Activated naive CD4-positive, alpha-beta T cell treated with anti-CD3 and anti-CD28 coated beads for 36 hours (primary cell): ENCODE data around the gene RCAN1. TPM values are rescaled to one million over a fixed set of nuclear protein-coding genes. Genes with fewer than 3 reads are reported as not detected.

ENCODE experiments used
- CTCF ChIA-PET: fragments of 350-600 bp; sonication (Branson Sonifier 250); formaldehyde crosslinking; loops from one replicate; lab custom pipeline; 2021; ENCODE audit warnings: antibody characterized with exemption; lab: Charles Lee
- DNase-seq: peaks from one replicate; pipeline ENCODE4 v3.0.0-alpha.2; 2020
- H3K27ac Mint-ChIP-seq: one replicate; pipeline ENCODE4 v1.8.0; 2021; ENCODE audit warnings: mild to moderate bottlenecking, mixed read lengths
- H3K27me3 Mint-ChIP-seq: one replicate; pipeline ENCODE4 v1.8.0; 2021; ENCODE audit warnings: low read depth, mixed read lengths
- H3K36me3 Mint-ChIP-seq: one replicate; pipeline ENCODE4 v1.8.0; 2021; ENCODE audit warnings: low read depth, mixed read lengths
- H3K4me1 Mint-ChIP-seq: one replicate; pipeline ENCODE4 v1.8.0; 2021; ENCODE audit warnings: low read depth, mixed read lengths
- H3K4me3 Mint-ChIP-seq: one replicate; pipeline ENCODE4 v1.8.0; 2021; ENCODE audit warnings: mild to moderate bottlenecking, moderate library complexity, mixed read lengths
- H3K9me3 Mint-ChIP-seq: one replicate; pipeline ENCODE4 v1.8.0; 2021; ENCODE audit warnings: mixed read lengths
- intact Hi-C: fragments of 100-400 bp; cut with micrococcal nuclease; formaldehyde crosslinking; loops from one replicate; pipeline ENCODE4 v1.15.1; 2023
- total RNA-seq, 2 experiments: library from RNA; stranded (reverse); gene quantifications; one replicate each; pipeline ENCODE4 v1.2.3, GENCODE V29; 2021

RCAN1 gene
- total RNA-seq, 2 experiments from 2014 or later = 2.3 to 2.9 TPM

GRCh38 chr21:34544032-34544496, 70.8 kb downstream of the RCAN1 start:
- peaks cover 3% of the 10 kb centered on the region for H3K9me3 Mint-ChIP-seq
- no peak overlapping the region for H3K4me3 Mint-ChIP-seq
- H3K4me1 Mint-ChIP-seq = peaks cover 6% of the 10 kb centered on the region
- CTCF ChIA-PET = interaction anchor here (0.6 kb wide), 1 partner anchor 273 kb away, joined by 3 read pairs; no protein-coding TSS in a partner anchor
- peaks cover 3% of the 10 kb centered on the region for H3K36me3 Mint-ChIP-seq
- intact Hi-C loops = no loop called here
- H3K27ac Mint-ChIP-seq = no peak overlapping the region
- no peaks in the 10 kb centered on the region for H3K27me3 Mint-ChIP-seq
- DNase-seq = peak; percentile 35

GRCh38 chr21:34543017-34543416, 71.9 kb downstream of the RCAN1 start:
- CTCF ChIA-PET = interaction anchor here (0.6 kb wide), 1 partner anchor 13 kb away, joined by 4 read pairs; no protein-coding TSS in a partner anchor
- Mint-ChIP-seq H3K4me3 (no peak overlapping the region), H3K27ac (no peak overlapping the region), H3K36me3 (peaks cover 3% of the 10 kb centered on the region), H3K27me3 (no peaks in the 10 kb centered on the region), H3K4me1 (peaks cover 6% of the 10 kb centered on the region), H3K9me3 (peaks cover 3% of the 10 kb centered on the region)
- no peak for DNase-seq
- intact Hi-C loops = no loop called here

GRCh38 chr21:34540206-34540605, 74.7 kb downstream of the RCAN1 start:
- H3K4me3 Mint-ChIP-seq = no peak overlapping the region
- H3K27ac Mint-ChIP-seq = no peak overlapping the region
- peaks cover 3% of the 10 kb centered on the region for H3K36me3 Mint-ChIP-seq
- peaks cover 3% of the 10 kb centered on the region for H3K9me3 Mint-ChIP-seq
- intact Hi-C loops = no loop called here
- H3K4me1 Mint-ChIP-seq = peaks cover 3% of the 10 kb centered on the region
- CTCF ChIA-PET = no interaction called here
- no peaks in the 10 kb centered on the region for H3K27me3 Mint-ChIP-seq
- DNase-seq = no peak

DNA sequence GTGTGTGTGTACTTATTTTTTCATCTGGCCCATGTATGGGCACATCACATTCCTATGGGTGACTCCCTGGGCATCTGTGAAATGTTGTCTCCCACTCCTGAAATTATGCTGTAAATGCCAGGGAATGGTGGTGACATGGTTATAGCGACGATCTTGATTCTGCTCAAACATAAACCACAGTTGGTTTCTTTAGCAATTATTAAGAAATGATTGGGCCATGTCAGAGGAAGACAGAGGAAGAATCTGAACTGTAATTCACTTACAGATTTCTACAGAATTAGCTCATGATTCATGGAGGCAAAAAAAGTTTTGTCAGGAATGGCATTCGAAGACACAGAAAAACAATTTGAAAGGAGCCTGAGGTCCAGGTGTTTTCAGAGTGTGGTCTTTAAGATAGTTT, 77.1 kb downstream of the RCAN1 start:
- CTCF ChIA-PET = no interaction called here
- no peak for DNase-seq
- no peak overlapping the region for H3K27ac Mint-ChIP-seq
- no peaks in the 10 kb centered on the region for H3K4me1 Mint-ChIP-seq
- H3K36me3 Mint-ChIP-seq = no peaks in the 10 kb centered on the region
- no peaks in the 10 kb centered on the region for H3K9me3 Mint-ChIP-seq
- H3K27me3 Mint-ChIP-seq = no peaks in the 10 kb centered on the region
- intact Hi-C loops = no loop called here
- H3K4me3 Mint-ChIP-seq = no peak overlapping the region

DNA sequence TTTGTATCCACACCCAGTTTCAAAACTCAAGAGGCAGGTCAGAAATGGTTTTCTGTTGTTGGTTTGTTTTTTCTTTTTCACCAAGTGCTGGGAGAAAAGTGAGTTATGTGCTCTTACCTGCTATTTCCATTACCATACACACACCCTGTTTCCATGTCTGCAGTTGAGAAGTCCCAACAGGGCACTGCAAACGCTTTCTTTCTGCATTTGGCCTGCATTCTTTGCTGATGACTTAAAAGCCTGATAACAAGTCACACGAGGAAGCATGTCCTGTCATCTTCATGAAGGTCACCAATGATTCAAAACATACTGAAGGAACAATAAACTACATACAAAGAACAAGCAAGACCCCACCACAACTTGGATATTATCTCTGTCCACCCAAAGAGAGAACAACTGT, 78.1 kb downstream of the RCAN1 start:
- DNase-seq = no peak
- CTCF ChIA-PET = no interaction called here
- H3K4me3 Mint-ChIP-seq = no peak overlapping the region
- intact Hi-C loops = no loop called here
- H3K27me3 Mint-ChIP-seq = no peaks in the 10 kb centered on the region
- no peaks in the 10 kb centered on the region for H3K36me3 Mint-ChIP-seq
- no peaks in the 10 kb centered on the region for H3K4me1 Mint-ChIP-seq
- no peaks in the 10 kb centered on the region for H3K9me3 Mint-ChIP-seq
- no peak overlapping the region for H3K27ac Mint-ChIP-seq

- Mint-ChIP-seq H3K27ac (no peak overlapping the region), H3K36me3 (no peaks in the 10 kb centered on the region), H3K4me3 (no peak overlapping the region), H3K9me3 (no peaks in the 10 kb centered on the region), H3K27me3 (no peaks in the 10 kb centered on the region), H3K4me1 (no peaks in the 10 kb centered on the region)
- CTCF ChIA-PET = no interaction called here
- no peak for DNase-seq
- intact Hi-C loops = no loop called here
These were observed 78.6 kb downstream of the RCAN1 start for GRCh38 chr21:34536311-34536710.

GRCh38 chr21:34535886-34536285, 79.0 kb downstream of the RCAN1 start:
- Mint-ChIP-seq H3K27me3 (no peaks in the 10 kb centered on the region), H3K36me3 (no peaks in the 10 kb centered on the region), H3K27ac (no peak overlapping the region), H3K4me1 (no peaks in the 10 kb centered on the region), H3K9me3 (no peaks in the 10 kb centered on the region), H3K4me3 (no peak overlapping the region)
- intact Hi-C loops = no loop called here
- CTCF ChIA-PET = no interaction called here
- DNase-seq = no peak

GRCh38 chr21:34534522-34534921, 80.4 kb downstream of the RCAN1 start:
- DNase-seq = no peak
- no peaks in the 10 kb centered on the region for H3K36me3 Mint-ChIP-seq
- intact Hi-C loops = no loop called here
- no peaks in the 10 kb centered on the region for H3K27me3 Mint-ChIP-seq
- no peak overlapping the region for H3K27ac Mint-ChIP-seq
- CTCF ChIA-PET = interaction anchor here (0.8 kb wide), 1 partner anchor 24 kb away, joined by 4 read pairs; no protein-coding TSS in a partner anchor
- peaks cover 3% of the 10 kb centered on the region for H3K4me1 Mint-ChIP-seq
- H3K4me3 Mint-ChIP-seq = no peak overlapping the region
- H3K9me3 Mint-ChIP-seq = peaks cover 3% of the 10 kb centered on the region

DNA sequence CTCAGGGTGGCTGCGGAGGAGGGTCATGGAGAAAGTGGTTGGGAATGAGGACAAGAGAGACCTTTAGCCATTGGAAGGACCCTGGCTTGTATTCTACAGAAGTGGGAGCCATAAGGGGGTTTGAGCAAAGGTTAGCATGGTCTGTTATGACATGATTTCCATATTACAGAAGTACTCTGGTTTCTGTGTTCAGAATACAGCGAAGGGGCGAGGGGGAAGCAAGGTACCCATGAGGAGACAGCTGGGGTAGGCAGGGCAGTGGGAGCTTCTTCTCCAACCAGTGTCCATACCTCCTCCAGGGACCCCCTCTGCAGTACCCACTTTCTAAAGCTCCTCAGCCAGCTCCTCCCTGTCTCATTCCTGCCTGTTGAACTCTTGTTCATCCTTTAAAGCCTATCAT, 81.0 kb downstream of the RCAN1 start:
- no peak overlapping the region for H3K4me3 Mint-ChIP-seq
- CTCF ChIA-PET = interaction anchor here (0.8 to 1.1 kb wide), 2 partner anchors 24 to 109 kb away, joined by 3 to 4 read pairs; no protein-coding TSS in a partner anchor
- peaks cover 3% of the 10 kb centered on the region for H3K9me3 Mint-ChIP-seq
- no peaks in the 10 kb centered on the region for H3K36me3 Mint-ChIP-seq
- DNase-seq = no peak
- intact Hi-C loops = no loop called here
- no peak overlapping the region for H3K27ac Mint-ChIP-seq
- H3K27me3 Mint-ChIP-seq = no peaks in the 10 kb centered on the region
- peaks cover 3% of the 10 kb centered on the region for H3K4me1 Mint-ChIP-seq

DNA sequence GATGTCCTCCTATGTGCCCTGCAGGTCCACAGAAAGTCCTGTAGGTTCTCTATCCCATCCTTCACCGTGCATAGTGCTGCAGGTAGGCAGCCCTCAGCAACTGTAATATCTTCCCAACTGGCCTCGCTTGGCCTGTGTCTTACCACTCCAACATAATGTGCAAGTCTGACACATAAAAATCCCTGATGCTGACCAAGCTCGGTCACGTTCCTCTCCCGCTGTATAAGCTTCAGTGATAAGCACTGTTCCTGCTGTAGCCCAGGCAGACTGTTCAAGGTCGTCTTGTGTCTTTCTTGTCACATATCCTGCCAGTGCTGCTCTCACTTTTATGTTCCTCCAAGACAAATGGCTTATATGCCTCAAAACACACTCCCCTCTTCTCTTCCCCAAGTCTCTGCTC, 83.5 kb downstream of the RCAN1 start:
- H3K27ac Mint-ChIP-seq = no peak overlapping the region
- intact Hi-C loops = no loop called here
- no peaks in the 10 kb centered on the region for H3K27me3 Mint-ChIP-seq
- peaks cover 3% of the 10 kb centered on the region for H3K9me3 Mint-ChIP-seq
- no peak for DNase-seq
- no peak overlapping the region for H3K4me3 Mint-ChIP-seq
- peaks cover 16% of the 10 kb centered on the region for H3K4me1 Mint-ChIP-seq
- H3K36me3 Mint-ChIP-seq = no peaks in the 10 kb centered on the region
- CTCF ChIA-PET = no interaction called here

DNA sequence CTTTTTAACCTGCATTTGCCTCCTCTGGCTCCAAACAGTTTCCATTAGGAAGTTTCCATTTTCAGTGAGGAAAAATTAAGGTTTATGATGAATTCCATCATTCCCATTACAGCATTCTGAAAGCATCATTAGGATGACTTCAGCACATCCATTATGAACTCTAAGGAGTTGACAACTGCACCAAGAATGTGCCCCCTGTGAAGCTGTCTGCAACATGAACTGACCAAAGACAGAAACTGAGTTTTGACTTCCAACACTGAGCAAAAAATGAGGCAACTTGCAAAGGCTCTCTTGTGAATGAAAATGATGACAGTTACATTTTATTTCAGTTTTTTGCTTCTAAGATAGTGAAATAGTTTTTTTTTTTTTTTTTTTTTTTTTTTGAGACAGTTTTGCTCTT, 84.7 kb downstream of the RCAN1 start:
- H3K4me3 Mint-ChIP-seq = no peak overlapping the region
- CTCF ChIA-PET = no interaction called here
- no peak overlapping the region for H3K27ac Mint-ChIP-seq
- no peaks in the 10 kb centered on the region for H3K36me3 Mint-ChIP-seq
- intact Hi-C loops = no loop called here
- no peak for DNase-seq
- H3K4me1 Mint-ChIP-seq = peaks cover 22% of the 10 kb centered on the region
- peaks cover 3% of the 10 kb centered on the region for H3K9me3 Mint-ChIP-seq
- H3K27me3 Mint-ChIP-seq = no peaks in the 10 kb centered on the region

DNA sequence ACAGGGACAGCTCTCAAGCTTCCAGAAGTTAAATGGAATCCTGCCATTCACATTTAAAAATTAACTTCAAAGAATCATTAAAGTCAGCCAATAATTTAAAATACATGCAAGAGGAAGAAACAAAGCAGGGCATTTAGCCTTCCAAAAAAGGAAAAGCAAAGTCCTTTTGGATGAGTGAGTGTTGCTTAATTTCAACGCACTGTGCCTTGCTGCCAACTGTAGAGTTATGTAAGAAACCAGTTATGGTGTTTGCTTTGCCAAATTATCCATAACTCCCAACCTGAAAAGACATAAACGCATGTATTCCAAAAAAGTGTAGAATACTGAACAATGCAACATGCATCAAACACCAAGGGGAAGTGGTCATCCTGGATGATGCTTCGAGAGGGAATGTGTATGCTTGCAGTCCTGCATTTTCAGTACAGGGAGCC, 86.8 kb downstream of the RCAN1 start:
- H3K36me3 Mint-ChIP-seq = no peaks in the 10 kb centered on the region
- CTCF ChIA-PET = no interaction called here
- intact Hi-C loops = loop anchor here (5.0 kb wide), 2 partner anchors 54 to 999 kb away; no protein-coding TSS in a partner anchor
- no peak overlapping the region for H3K27ac Mint-ChIP-seq
- H3K9me3 Mint-ChIP-seq = peaks cover 3% of the 10 kb centered on the region
- H3K4me3 Mint-ChIP-seq = no peak overlapping the region
- peaks cover 26% of the 10 kb centered on the region for H3K4me1 Mint-ChIP-seq
- no peak for DNase-seq
- H3K27me3 Mint-ChIP-seq = no peaks in the 10 kb centered on the region

DNA sequence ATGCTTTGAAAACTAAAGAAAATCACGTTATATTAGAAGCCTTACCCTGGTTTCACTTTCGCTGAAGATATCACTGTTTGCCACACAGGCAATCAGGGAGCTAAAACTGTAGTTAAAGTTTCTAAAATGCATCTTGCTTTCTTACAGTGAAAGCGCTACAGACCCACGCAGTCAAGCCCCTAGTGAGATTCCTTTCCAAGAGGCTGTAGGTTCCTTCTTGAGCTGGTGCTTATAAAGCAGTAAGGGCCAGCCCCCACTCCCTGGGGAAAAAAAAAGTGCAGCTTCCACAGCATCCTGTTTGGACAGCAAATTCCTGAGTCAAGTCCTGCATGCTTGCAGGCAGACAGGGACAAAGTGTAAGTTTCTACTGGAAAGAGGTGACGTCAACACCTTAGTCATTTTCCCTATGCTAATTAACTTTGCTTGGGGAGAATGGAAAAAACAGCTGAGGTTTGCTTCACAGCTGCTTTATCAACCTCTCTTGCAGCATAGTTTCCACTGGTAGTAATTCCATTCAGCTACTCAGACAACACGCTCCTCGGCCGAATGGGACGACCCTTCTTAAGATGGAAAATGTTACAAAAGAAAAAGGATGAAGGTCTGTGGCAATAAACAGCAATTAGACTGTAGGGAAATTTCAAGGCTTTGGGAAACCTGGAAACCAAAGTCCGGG, 88.2 kb downstream of the RCAN1 start:
- Mint-ChIP-seq H3K27ac (peak overlapping the region; percentile 56), H3K36me3 (peaks cover 1% of the 10 kb centered on the region), H3K4me1 (peaks cover 30% of the 10 kb centered on the region), H3K4me3 (peak overlapping the region; percentile 55), H3K27me3 (no peaks in the 10 kb centered on the region), H3K9me3 (peaks cover 3% of the 10 kb centered on the region)
- peak; percentile 57 for DNase-seq
- intact Hi-C loops = loop anchor here (1.0 to 5.0 kb wide), 3 partner anchors 56 to 1001 kb away; no protein-coding TSS in a partner anchor
- CTCF ChIA-PET = interaction anchor here (1.1 to 1.6 kb wide), 3 partner anchors 9 to 56 kb away, joined by 3 to 8 read pairs (median 6); no protein-coding TSS in a partner anchor
